Pancreas (tissue), 10 donors: ENCODE data around the gene TMEM129. TPM values are rescaled to one million over a fixed set of nuclear protein-coding genes. Genes with fewer than 3 reads are reported as not detected.

Source experiments
- ATAC-seq, 4 donors: fragments of 200-7000 bp; cut with Tn5 transposase; one replicate each; pipeline versions ENCODE4 v1.8.0 to v1.9.1; 2020; ENCODE audit warnings: mild to moderate bottlenecking in 4 of 4, moderate library complexity in 4 of 4
- DNase-seq, 6 donors: peaks; one replicate each; pipeline ENCODE4 v3.0.0-alpha.2; 2020
- FAIRE-seq: peaks from 2 replicates; lab custom pipeline; 2012; peaks lifted over from hg19 to GRCh38; lab: Jason Lieb, UNC
- H3K27ac ChIP-seq, 4 donors: fragments of 200-600 bp; sonication (generic); 1 replicate in 3 of 4; 2 replicates in 1 of 4; pipeline versions ENCODE4 v1.5.0 to v1.8.0; 2020
- H3K27me3 ChIP-seq, 4 donors: fragments of 200-600 bp; one replicate each; pipeline ENCODE4 v1.8.0; 2021
- H3K36me3 ChIP-seq, 3 donors: fragments of 200-600 bp; sonication (generic) in 1 of 3; one replicate each; pipeline versions ENCODE4 v1.5.0 to v1.8.0; 2020 to 2021
- H3K4me1 ChIP-seq, 3 donors: fragments of 200-600 bp; one replicate each; pipeline ENCODE4 v1.8.0; 2021
- H3K4me3 ChIP-seq, 4 donors: fragments of 200-600 bp; sonication (generic) in 2 of 4; one replicate each; pipeline versions ENCODE4 v1.5.0 to v1.8.0; 2020 to 2021
- H3K9me3 ChIP-seq, 4 donors: fragments of 200-600 bp; one replicate each; pipeline ENCODE4 v1.8.0; 2021
- CTCF ChIP-seq, 4 donors: fragments of 200-600 bp; sonication (generic) in 3 of 4; IDR thresholded peaks; one replicate each; pipeline versions ENCODE4 v1.5.0 to v1.8.0; 2021; ENCODE audit warnings: antibody characterized with exemption in 4 of 4
- WGBS, 2 donors: extraction: QIAGEN DNeasy Blood & Tissue Kit; methylation state at CpG; one replicate each; pipeline ENCODE4 v1.1.7; 2013; 5-methylcytosine and 5-hydroxymethylcytosine counted together
- intact Hi-C, 3 donors: fragments of 100-400 bp; cut with DNase I; formaldehyde crosslinking; loops; one replicate each; pipeline versions ENCODE4 v1.11.1 to v1.14.2; 2022
- polyA plus RNA-seq, 2 donors: library from polyadenylated mRNA; stranded (reverse); fragments of 200-250 nt; gene quantifications; one replicate each; pipeline ENCODE4 v1.2.3, GENCODE V29; 2013
- total RNA-seq, 6 donors: library from RNA; stranded (reverse); fragmentation: NEBNext Ultra II Directional in 4 of 6; extraction: Animal tissue kit (Norgen Biotek cat#: 25700) in 4 of 6; gene quantifications; one replicate each; pipeline versions ENCODE4 v1.2.1 to v1.2.4, GENCODE V29; 2021 to 2023
- donor health status: healthy with polysubstance abuse.
- donor health status: DM: no; HTN: no; CAD: no; lungs with moderate emphysema.
- donor health status: DM: no; HTN: no; CAD: no.
- donor health status: control.
- donor health status: control.
- donor health status: Bipolar disorder and iron deficiency.
- donor health status: DM: yes; HTN: yes; CAD: no.
- donor health status: DM: no; HTN: no; CAD: no.
- donor health status: DM: no; HTN: no; CAD: no.
- donor health status: DM: yes; HTN: yes; CAD: no.

Gene TMEM129
- total and polyA plus RNA-seq, 8 donors, result 17.2 to 32.7 (median 20.0) TPM

DNA sequence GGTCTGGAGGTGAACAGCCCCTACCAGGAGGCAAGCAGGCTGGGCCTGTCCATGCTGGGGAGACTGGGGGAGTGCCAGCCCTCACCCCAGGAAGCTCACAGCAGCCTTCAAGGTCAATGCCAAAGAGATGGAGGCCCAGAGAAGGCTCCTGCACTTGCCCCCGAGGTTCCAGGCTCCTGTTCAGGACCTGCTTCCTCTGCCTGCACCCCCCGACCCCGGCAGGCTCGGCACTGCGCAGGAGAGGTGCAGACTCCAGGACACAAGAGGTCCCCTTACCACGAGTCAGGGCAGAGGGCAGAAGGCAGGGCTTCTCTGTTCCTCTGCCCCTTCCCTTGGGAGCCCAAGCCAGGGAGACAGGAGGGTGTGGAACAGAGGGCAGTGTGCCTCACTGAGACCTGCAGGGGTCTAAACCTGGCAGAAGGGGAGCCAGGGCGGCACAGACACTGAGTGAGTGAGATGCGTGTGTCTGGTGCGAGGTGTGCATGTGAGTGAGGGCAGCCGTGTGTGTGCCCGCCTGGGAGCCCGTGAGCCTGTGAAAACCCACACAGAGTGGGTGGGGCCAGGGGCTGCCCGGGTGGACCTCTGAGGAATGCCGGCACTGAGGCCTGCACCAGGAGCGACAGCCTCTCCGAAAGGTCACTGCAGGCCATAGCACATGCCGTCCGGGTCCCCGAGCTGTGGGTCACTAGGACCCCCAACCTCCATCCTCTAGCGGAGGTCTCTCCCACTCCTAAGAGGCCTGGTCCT, 41.3 kb upstream of the TMEM129 start:
- WGBS, 2 donors, result 70 to 79% methylated on average over 20 of the region's 20 CpGs
- DNase-seq (no peak), ATAC-seq (no peak), FAIRE-seq (no peak)
- no peaks in the 10 kb centered on the region for H3K27me3 ChIP-seq
- H3K4me3 ChIP-seq, result no peak overlapping the region
- H3K36me3 ChIP-seq, result no peaks in the 10 kb centered on the region
- intact Hi-C loops, result loop anchor here in 1 of 3 donors (5.0 kb wide), 1 partner anchor 40 kb away; no protein-coding TSS in a partner anchor
- TF ChIP-seq CTCF (IDR thresholded peaks at IDR 0.05), result no peak
- no peaks in the 10 kb centered on the region for H3K9me3 ChIP-seq
- no peak overlapping the region for H3K27ac ChIP-seq
- peaks cover 0 to 2% (median 0%) of the 10 kb centered on the region in 3 donors for H3K4me1 ChIP-seq

DNA sequence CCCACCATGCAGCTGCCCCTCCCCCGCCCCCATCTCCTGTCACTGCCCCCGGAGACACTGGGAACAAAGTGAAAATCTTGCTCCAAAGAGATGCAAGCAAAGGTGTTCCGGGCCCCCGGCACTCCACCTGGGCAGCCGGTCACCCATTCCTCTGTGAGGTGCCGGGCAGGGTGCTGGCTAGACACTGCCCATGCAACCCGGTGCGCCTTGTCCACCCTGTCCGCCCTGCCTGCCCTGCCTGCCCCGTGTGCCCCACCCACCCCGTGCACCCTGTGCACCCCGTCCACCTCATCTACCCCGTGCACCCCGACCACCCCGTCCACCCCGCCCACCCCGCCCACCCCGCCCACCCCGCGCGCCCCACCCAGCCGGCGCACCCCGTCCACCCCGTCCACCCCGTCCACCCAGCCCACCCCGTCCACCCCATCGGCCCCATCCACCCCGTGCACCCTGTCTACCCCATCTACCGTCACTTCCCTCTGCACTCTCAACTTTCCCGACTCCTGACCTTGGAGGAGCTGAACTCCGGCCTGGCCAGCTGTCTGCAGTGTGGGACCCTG, 40.1 kb upstream of the TMEM129 start:
- Histone ChIP-seq H3K9me3 (no peaks in the 10 kb centered on the region), H3K4me3 (no peak overlapping the region), H3K27ac (no peak overlapping the region), H3K4me1 (peaks cover 0 to 2% (median 0%) of the 10 kb centered on the region in 3 donors), H3K36me3 (no peaks in the 10 kb centered on the region), H3K27me3 (no peaks in the 10 kb centered on the region)
- intact Hi-C loops, result loop anchor here in 1 of 3 donors (5.0 kb wide), 1 partner anchor 41 kb away; no protein-coding TSS in a partner anchor
- 53 to 57% methylated on average over 26 to 31 of the region's 32 CpGs for WGBS, 2 donors
- no peak for FAIRE-seq
- TF ChIP-seq CTCF (IDR thresholded peaks at IDR 0.05), result no peak
- DNase-seq, result no peak
- no peak for ATAC-seq

DNA sequence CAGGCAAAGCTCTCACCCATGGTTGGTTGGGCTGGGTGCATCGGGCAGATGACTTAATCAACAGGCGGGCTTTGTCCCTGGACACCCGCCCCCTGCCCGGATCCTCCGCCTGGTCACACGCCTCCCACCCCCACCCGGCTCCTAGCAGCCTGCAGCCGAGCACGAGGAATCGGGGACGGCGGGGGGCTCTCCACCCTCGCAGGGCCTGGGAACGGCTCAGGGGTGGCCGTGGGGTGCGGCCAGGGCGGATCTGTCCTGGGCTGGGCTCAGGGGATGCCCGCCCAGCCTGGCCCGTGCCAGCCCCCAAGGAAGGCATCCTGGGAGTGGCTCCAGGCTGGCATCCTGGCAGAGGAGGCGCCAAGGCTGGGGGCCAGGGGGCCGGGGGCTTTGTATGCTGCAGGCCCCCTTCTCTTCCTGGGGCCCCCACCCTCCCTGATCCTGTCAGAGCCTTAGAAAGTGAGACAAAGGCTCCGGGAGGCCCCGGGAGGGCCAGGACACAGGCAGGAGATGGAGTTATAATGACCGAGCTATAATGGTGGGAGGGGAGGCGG, 39.5 kb upstream of the TMEM129 start:
- TF ChIP-seq CTCF (IDR thresholded peaks at IDR 0.05), result no peak
- ATAC-seq, result no peak
- 51 to 55% methylated on average over 25 of the region's 25 CpGs for WGBS, 2 donors
- Histone ChIP-seq H3K36me3 (no peaks in the 10 kb centered on the region), H3K27ac (no peak overlapping the region), H3K9me3 (no peaks in the 10 kb centered on the region), H3K4me3 (no peak overlapping the region), H3K4me1 (no peaks in the 10 kb centered on the region), H3K27me3 (no peaks in the 10 kb centered on the region)
- intact Hi-C loops, result loop anchor here in 1 of 3 donors (5.0 kb wide), 1 partner anchor 42 kb away; no protein-coding TSS in a partner anchor
- FAIRE-seq, result no peak
- no peak for DNase-seq

- DNase-seq (no peak), FAIRE-seq (no peak), ATAC-seq (peak in 1 of 4 donors; percentile 4)
- 79 to 85% methylated on average over 13 of the region's 13 CpGs for WGBS, 2 donors
- Histone ChIP-seq H3K27me3 (no peaks in the 10 kb centered on the region), H3K4me1 (no peaks in the 10 kb centered on the region), H3K9me3 (no peaks in the 10 kb centered on the region), H3K36me3 (no peaks in the 10 kb centered on the region), H3K27ac (no peak overlapping the region), H3K4me3 (no peak overlapping the region)
- TF ChIP-seq CTCF (IDR thresholded peaks at IDR 0.05), result no peak
- intact Hi-C loops, result loop anchor here in 1 of 3 donors (5.0 kb wide), 1 partner anchor 42 kb away; no protein-coding TSS in a partner anchor
Measured at GRCh38 chr4:1759818-1760223, 38.7 kb upstream of the TMEM129 start.
